Mesothelial cell of epicardium (in vitro differentiated cells): ENCODE results near the gene TGDS. TPM values are rescaled to one million over a fixed set of nuclear protein-coding genes. Genes with fewer than 3 reads are reported as not detected.

Source experiments
- DNase-seq, 2 experiments: peaks; one replicate each; pipeline ENCODE4 v3.0.0; 2021; ENCODE audit warnings: low spot score in 2 of 2; ENCODE audit not compliant: unreplicated experiment in 2 of 2
- H3K27ac Mint-ChIP-seq: 2 replicates; pipeline ENCODE4 v1.8.0; 2021; ENCODE audit warnings: mixed read lengths
- H3K27me3 Mint-ChIP-seq: 2 replicates; pipeline ENCODE4 v1.8.0; 2021; ENCODE audit warnings: low read depth, mixed read lengths
- H3K36me3 Mint-ChIP-seq: 2 replicates; pipeline ENCODE4 v1.8.0; 2021; ENCODE audit warnings: mixed read lengths
- H3K4me1 Mint-ChIP-seq: 2 replicates; pipeline ENCODE4 v1.8.0; 2021; ENCODE audit warnings: mixed read lengths
- H3K4me3 Mint-ChIP-seq: 2 replicates; pipeline ENCODE4 v1.8.0; 2021; ENCODE audit warnings: mild to moderate bottlenecking, moderate library complexity, mixed read lengths
- H3K9me3 Mint-ChIP-seq: 2 replicates; pipeline ENCODE4 v1.8.0; 2021; ENCODE audit warnings: mixed read lengths
- total RNA-seq: library from RNA; stranded (reverse); gene quantifications from 3 replicates; pipeline ENCODE4 v1.2.1, GENCODE V29; 2021
- TF ChIP-seq, protein P1 (sequence below): fragments of 200-600 bp; sonication (generic); IDR thresholded peaks from one replicate; pipeline ENCODE4 v1.5.0; 2021; ENCODE audit warnings: antibody characterized with exemption; ENCODE audit not compliant: unreplicated experiment

The TGDS gene
- total RNA-seq, 1 donor from 2014 or later = 9.1 TPM

DNA sequence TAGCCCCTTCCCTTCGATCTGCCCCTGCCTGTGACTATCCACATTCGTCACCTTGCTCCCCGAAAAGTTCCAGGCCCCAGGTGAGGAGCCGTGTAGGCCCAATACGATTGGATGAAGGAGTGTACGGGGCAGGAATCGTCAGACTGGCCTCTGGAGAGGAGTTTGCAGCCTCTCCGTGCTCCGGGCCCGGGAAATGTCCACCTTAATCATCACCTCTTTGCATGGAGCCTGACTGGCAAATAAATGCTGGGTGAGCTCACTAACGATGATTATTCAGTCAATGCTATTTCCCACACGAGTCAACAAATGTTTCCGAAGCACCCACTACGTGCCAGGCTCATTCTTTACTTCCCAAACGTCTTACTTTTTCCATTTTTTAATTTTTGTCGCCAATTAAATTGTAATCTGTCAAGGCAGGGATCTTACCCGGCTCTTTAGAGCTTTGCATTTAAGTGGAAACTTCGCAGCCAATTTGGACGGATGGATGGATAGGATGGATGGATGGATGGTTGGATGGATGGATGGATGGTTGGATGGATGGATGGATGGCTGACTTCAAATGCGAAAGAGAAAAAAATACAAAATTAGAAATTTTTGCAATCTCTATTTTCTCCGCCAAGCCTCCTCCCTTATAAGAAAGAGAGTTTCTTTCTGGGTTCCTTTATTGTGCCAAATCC, 45.8 kb downstream of the TGDS start:
- Mint-ChIP-seq H3K4me1 (peaks cover 5% of the 10 kb centered on the region), H3K4me3 (peak overlapping the region; percentile 83), H3K9me3 (no peaks in the 10 kb centered on the region), H3K36me3 (no peaks in the 10 kb centered on the region), H3K27me3 (peaks cover 3% of the 10 kb centered on the region), H3K27ac (peak overlapping the region; percentile 97)
- no peak for DNase-seq
- TF ChIP-seq, protein P1, sequence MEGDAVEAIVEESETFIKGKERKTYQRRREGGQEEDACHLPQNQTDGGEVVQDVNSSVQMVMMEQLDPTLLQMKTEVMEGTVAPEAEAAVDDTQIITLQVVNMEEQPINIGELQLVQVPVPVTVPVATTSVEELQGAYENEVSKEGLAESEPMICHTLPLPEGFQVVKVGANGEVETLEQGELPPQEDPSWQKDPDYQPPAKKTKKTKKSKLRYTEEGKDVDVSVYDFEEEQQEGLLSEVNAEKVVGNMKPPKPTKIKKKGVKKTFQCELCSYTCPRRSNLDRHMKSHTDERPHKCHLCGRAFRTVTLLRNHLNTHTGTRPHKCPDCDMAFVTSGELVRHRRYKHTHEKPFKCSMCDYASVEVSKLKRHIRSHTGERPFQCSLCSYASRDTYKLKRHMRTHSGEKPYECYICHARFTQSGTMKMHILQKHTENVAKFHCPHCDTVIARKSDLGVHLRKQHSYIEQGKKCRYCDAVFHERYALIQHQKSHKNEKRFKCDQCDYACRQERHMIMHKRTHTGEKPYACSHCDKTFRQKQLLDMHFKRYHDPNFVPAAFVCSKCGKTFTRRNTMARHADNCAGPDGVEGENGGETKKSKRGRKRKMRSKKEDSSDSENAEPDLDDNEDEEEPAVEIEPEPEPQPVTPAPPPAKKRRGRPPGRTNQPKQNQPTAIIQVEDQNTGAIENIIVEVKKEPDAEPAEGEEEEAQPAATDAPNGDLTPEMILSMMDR = no peak

- Mint-ChIP-seq H3K36me3 (no peaks in the 10 kb centered on the region), H3K4me1 (peaks cover 5% of the 10 kb centered on the region), H3K4me3 (peak overlapping the region; percentile 83), H3K27ac (peak overlapping the region; percentile 97), H3K27me3 (peaks cover 3% of the 10 kb centered on the region), H3K9me3 (no peaks in the 10 kb centered on the region)
- DNase-seq = peak; percentile 82 to 97
- TF ChIP-seq, protein P1 = no peak
Observed at GRCh38 chr13:94549232-94550061, 46.5 kb downstream of the TGDS start.

GRCh38 chr13:94548821-94549231, 47.1 kb downstream of the TGDS start:
- Mint-ChIP-seq H3K9me3 (no peaks in the 10 kb centered on the region), H3K36me3 (no peaks in the 10 kb centered on the region), H3K27ac (peak overlapping the region; percentile 97), H3K27me3 (peaks cover 3% of the 10 kb centered on the region), H3K4me3 (peak overlapping the region; percentile 83), H3K4me1 (peaks cover 11% of the 10 kb centered on the region)
- DNase-seq = no peak
- TF ChIP-seq, protein P1 = no peak

DNA sequence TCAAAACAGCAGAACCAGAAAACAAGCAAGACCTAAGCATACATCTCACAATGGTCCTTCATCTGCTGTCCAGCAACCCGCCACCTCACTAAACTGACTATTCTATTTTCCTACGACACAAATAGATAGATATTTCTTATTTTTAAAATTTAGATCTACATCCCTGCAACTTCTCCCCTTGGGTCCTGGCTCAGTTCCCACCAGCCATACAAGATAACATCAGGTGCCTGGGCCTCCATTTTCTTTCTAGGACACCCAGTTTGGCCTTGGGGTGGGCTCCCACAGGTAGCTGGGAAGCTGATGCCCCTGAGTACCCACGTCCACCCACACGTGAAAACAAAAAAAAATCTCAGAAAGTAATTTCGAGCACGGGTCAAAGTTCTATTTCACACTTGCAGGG, 47.6 kb downstream of the TGDS start:
- Mint-ChIP-seq H3K36me3 (no peaks in the 10 kb centered on the region), H3K27me3 (peaks cover 3% of the 10 kb centered on the region), H3K4me3 (peak overlapping the region; percentile 83), H3K27ac (peak overlapping the region; percentile 97), H3K9me3 (no peaks in the 10 kb centered on the region), H3K4me1 (peaks cover 14% of the 10 kb centered on the region)
- DNase-seq = no peak
- TF ChIP-seq, protein P1 = no peak

- no peak for DNase-seq
- Mint-ChIP-seq H3K36me3 (no peaks in the 10 kb centered on the region), H3K27ac (no peak overlapping the region), H3K4me1 (peaks cover 18% of the 10 kb centered on the region), H3K27me3 (peaks cover 3% of the 10 kb centered on the region), H3K9me3 (no peaks in the 10 kb centered on the region), H3K4me3 (no peak overlapping the region)
- TF ChIP-seq, protein P1 = no peak
Observed at GRCh38 chr13:94546061-94546839, 49.7 kb downstream of the TGDS start.
